Measurements from ENCODE around the gene GYS1. TPM values are rescaled to one million over a fixed set of nuclear protein-coding genes. Genes with fewer than 3 reads are reported as not detected.
A peak's percentile ranks its signal among the peaks of the same experiment; 100 is the strongest.

Gene GYS1
- total RNA-seq, 1 experiment from 2014 or later, result 29.7 TPM

GRCh38 chr19:49017666-49018351 lies 24.7 kb upstream of the GYS1 start:
- Mint-ChIP-seq H3K4me3 (ENCODE audit: unreplicated experiment) (no peak overlapping the region), H3K36me3 (ENCODE audit: insufficient read depth, unreplicated experiment) (peaks cover 43% of the 10 kb centered on the region), H3K27me3 (ENCODE audit: insufficient read depth, unreplicated experiment) (no peaks in the 10 kb centered on the region), H3K4me1 (ENCODE audit: insufficient read depth, unreplicated experiment) (peaks cover 18% of the 10 kb centered on the region), H3K9me3 (ENCODE audit: unreplicated experiment) (no peaks in the 10 kb centered on the region), H3K27ac (ENCODE audit: low read depth, unreplicated experiment) (no peak overlapping the region)
- BruUV-seq (replicated peaks), result no TSS peak
- intact Hi-C loops (cut with micrococcal nuclease), result no loop called here
- peak; percentile 35 for TF ChIP-seq CTCF (IDR thresholded peaks at IDR 0.05; ENCODE audit: unreplicated experiment)
- no peak for DNase-seq (ENCODE audit: unreplicated experiment)
- ChIA-PET POLR2A (interaction anchor here (0.6 to 1.0 kb wide), 2 partner anchors 72 to 624 kb away, joined by 4 read pairs; partner anchors contain the start of gene SCAF1), CTCF (interaction anchor here (0.7 to 1.3 kb wide), 2 partner anchors 18 to 39 kb away, joined by 3 to 4 read pairs; no protein-coding TSS in a partner anchor)

- no TSS peak for BruUV-seq (replicated peaks)
- DNase-seq (ENCODE audit: unreplicated experiment), result no peak
- no peak within 1 kb of the TSS for H3K4me3 Mint-ChIP-seq (ENCODE audit: unreplicated experiment)
- ChIA-PET POLR2A (no interaction called here), CTCF (interaction anchor here (0.7 to 1.1 kb wide), 2 partner anchors 17 to 39 kb away, joined by 3 to 4 read pairs; no protein-coding TSS in a partner anchor)
- H3K4me1 Mint-ChIP-seq (ENCODE audit: insufficient read depth, unreplicated experiment), result peaks cover 18% of the 10 kb centered on the region
- no peak within 1 kb of the TSS for H3K27ac Mint-ChIP-seq (ENCODE audit: low read depth, unreplicated experiment)
- no peaks in the 10 kb centered on the region for H3K9me3 Mint-ChIP-seq (ENCODE audit: unreplicated experiment)
- no peak for TF ChIP-seq CTCF (IDR thresholded peaks at IDR 0.05; ENCODE audit: unreplicated experiment)
- intact Hi-C loops (cut with micrococcal nuclease), result no loop called here
- peaks cover 43% of the 10 kb centered on the region for H3K36me3 Mint-ChIP-seq (ENCODE audit: insufficient read depth, unreplicated experiment)
- H3K27me3 Mint-ChIP-seq (ENCODE audit: insufficient read depth, unreplicated experiment), result no peaks in the 10 kb centered on the region
These were observed 24.0 kb upstream of the GYS1 start, which contains the start of gene LHB for GRCh38 chr19:49017041-49017665. Gene LHB (minus strand): TSS chr19:49017091. CDS start chr19:49017081, 10 bp downstream.

GRCh38 chr19:49016067-49016839 lies 23.1 kb upstream of the GYS1 start:
- Mint-ChIP-seq H3K27me3 (ENCODE audit: insufficient read depth, unreplicated experiment) (no peaks in the 10 kb centered on the region), H3K4me1 (ENCODE audit: insufficient read depth, unreplicated experiment) (peaks cover 13% of the 10 kb centered on the region), H3K36me3 (ENCODE audit: insufficient read depth, unreplicated experiment) (peaks cover 46% of the 10 kb centered on the region), H3K4me3 (ENCODE audit: unreplicated experiment) (no peak overlapping the region), H3K27ac (ENCODE audit: low read depth, unreplicated experiment) (no peak overlapping the region), H3K9me3 (ENCODE audit: unreplicated experiment) (no peaks in the 10 kb centered on the region)
- intact Hi-C loops (cut with micrococcal nuclease), result no loop called here
- TF ChIP-seq CTCF (IDR thresholded peaks at IDR 0.05; ENCODE audit: unreplicated experiment), result no peak
- CTCF ChIA-PET, result interaction anchor here (0.6 to 1.1 kb wide), 2 partner anchors 16 to 51 kb away, joined by 4 read pairs; no protein-coding TSS in a partner anchor
- DNase-seq (ENCODE audit: unreplicated experiment), result no peak
- POLR2A ChIA-PET, result interaction anchor here (0.6 kb wide), 1 partner anchor 41 kb away, joined by 3 read pairs; the partner anchor contains the start of gene CGB7
- BruUV-seq (replicated peaks), result no TSS peak

GRCh38 chr19:49014870-49015255 lies 21.8 kb upstream of the GYS1 start:
- no peak for TF ChIP-seq CTCF (IDR thresholded peaks at IDR 0.05; ENCODE audit: unreplicated experiment)
- intact Hi-C loops (cut with micrococcal nuclease), result no loop called here
- BruUV-seq (replicated peaks), result TSS peak; percentile 14
- ChIA-PET CTCF (no interaction called here), POLR2A (no interaction called here)
- peaks cover 8% of the 10 kb centered on the region for H3K4me1 Mint-ChIP-seq (ENCODE audit: insufficient read depth, unreplicated experiment)
- H3K36me3 Mint-ChIP-seq (ENCODE audit: insufficient read depth, unreplicated experiment), result peaks cover 60% of the 10 kb centered on the region
- H3K9me3 Mint-ChIP-seq (ENCODE audit: unreplicated experiment), result no peaks in the 10 kb centered on the region
- H3K27me3 Mint-ChIP-seq (ENCODE audit: insufficient read depth, unreplicated experiment), result no peaks in the 10 kb centered on the region
- H3K27ac Mint-ChIP-seq (ENCODE audit: low read depth, unreplicated experiment), result no peak overlapping the region
- no peak overlapping the region for H3K4me3 Mint-ChIP-seq (ENCODE audit: unreplicated experiment)
- no peak for DNase-seq (ENCODE audit: unreplicated experiment)
